GM10266 (cell line): ENCODE results near the gene NAV1.

ENCODE experiments used
- DNase-seq: peaks from one replicate; pipeline ENCODE4 v3.0.0; 2012; ENCODE audit errors: extremely low spot score
- CTCF ChIP-seq: IDR thresholded peaks from 2 replicates; pipeline ENCODE4 v1.5.1; 2012; ENCODE audit warnings: mild to moderate bottlenecking, low read depth; ENCODE audit not compliant: control insufficient read depth, insufficient read depth; ENCODE audit errors: missing control alignments

NAV1 gene

GRCh38 chr1:201527879-201528278 lies 11.0 kb upstream of the NAV1 start:
- no peak for DNase-seq
- no peak for TF ChIP-seq CTCF

DNA sequence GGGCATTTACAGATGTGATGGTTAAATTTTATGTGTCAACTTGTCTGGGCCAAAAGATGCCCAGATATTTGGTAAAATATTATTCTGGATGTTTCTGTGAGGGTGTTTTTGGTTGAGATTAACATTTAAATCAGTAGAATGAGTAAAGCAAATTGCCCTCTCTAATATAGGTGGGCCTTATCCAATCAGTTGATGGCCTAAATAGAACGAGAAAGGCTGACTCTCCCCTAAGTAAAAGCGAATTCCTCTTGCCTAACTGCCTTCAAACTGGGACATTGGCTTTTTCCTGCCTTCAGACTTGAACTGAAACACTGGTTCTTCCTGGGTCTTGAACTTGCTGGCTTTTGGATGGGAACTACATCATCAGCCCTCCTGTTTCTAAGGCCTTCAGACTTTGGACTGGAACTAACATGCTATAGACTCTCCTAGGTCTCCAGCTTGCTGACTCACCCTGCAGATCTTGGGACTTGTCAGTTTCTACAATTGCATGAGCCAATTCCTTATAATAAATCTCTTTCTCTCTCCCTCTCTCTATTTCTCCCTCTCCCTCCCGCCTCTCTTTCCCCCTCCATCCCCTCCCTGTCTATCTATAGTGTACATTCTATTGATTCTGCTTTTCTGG lies 10.2 kb upstream of the NAV1 start:
- DNase-seq, result no peak
- no peak for TF ChIP-seq CTCF

- peak; percentile 74 for TF ChIP-seq CTCF
- DNase-seq, result peak; percentile 74
These were observed 8.0 kb upstream of the NAV1 start for GRCh38 chr1:201530741-201531531.

DNA sequence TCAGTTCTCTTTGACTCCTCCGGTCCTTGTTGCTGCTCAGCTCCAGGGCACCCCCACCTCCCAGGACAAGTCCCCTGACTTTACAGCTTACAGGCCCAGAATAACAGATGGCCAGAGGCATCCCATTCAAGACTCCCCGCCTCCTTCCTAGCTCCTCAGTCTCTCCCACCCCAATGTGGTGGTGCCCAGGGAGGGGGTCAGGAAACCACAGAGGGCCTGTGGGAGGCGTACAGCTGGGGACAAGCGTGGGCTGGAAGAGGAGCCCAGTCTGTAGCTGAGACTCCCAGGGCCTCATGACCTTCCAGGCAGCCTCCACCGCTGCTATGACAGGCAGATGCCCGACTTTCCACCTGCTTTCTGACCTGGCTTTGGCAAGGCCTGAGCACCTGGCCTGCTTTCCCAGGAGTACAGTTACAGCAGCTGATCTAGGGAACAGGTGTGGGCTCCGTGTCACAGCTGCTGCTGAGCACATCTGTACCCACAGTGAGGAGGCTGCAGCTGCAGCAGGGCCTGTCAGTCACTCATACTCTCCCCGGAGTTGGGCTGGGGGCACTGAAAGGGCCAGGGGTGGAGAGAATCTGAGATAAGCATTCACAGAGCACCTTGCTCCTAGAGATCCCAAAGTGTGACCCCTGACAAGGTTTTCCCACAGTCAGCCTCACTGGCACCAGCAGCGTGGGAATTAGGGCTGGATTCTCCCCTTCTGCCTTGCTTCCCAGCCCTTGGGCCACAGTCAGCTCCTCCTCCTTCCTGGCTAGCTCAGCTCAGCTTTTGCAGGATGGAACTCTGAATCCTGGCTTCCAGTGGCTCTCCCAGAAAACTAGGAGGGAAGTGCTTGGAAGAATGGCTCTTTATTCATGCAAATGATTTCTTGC lies 7.1 kb upstream of the NAV1 start:
- DNase-seq, result no peak
- no peak for TF ChIP-seq CTCF

DNA sequence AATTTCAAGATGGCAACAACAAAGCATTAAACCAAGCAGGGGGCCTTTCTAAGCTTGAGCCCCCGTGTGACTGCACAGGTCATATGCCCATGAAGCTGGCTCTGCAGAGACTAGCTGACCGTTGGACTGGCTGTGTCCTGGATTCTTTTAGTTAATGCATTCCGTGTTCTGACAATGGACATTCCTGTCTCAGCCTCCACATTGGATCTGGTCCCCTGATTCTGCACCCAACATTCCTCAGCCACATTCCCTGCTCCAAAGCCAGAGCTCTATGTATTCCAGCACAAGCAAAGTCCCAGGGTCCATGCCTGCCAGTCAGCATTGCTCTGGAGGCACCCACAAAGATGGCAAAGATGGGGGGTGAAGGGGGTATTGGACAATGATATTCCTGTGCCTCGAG lies 5.1 kb upstream of the NAV1 start:
- TF ChIP-seq CTCF, result no peak
- DNase-seq, result no peak

DNA sequence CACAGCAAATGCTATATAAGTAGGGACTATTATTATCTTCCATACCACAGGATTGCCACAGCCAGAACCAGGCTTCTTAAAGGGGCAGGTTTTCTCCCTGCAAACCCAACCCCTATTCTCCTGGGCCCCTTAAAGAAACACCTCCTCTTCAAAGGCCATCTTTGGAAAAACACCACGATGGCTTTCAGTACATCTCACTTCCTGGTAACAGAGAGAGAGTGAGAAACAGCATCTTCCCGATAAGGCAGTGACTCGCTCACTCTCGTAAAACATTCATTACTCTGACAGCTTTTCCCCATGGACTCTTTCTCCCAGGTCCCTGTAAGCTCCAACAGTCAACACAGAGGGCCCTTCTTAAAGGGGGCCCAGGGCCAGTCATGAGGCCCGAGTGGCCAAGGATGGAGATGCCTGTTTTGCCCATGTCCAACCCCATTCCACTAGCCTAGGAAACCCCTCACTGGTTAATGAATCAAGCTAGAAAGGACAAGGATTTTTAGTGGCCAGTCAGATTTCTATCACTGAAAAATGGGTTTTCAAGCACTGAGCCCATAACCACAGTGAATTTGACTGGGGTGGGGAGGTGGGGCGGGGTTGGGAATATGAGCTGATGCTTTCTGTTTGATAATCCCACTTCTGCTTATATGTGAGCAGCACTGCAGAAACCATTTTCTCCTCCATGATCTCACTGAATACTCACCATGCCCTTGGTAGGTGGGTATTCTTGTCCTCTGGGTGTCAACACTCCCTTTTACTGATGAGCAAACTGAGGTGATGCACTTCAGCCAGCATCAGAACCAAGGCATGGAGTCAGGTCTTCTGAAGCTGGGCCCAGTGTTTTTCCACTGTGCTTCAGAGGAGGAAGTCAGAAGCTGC lies 3.6 kb upstream of the NAV1 start:
- no peak for TF ChIP-seq CTCF
- peak; percentile 11 for DNase-seq
